Uterus (tissue), 2 donors: ENCODE results near the gene SNTG2.

Source experiments
- POLR2A ChIP-seq, 2 donors: fragments of 450-650 bp; IDR thresholded peaks; one replicate each; pipeline ENCODE4 v1.6.1; 2016; ENCODE audit warnings: antibody characterized with exemption in 2 of 2, mild to moderate bottlenecking in 1 of 2, moderate library complexity in 1 of 2
- TF ChIP-seq, protein P1 (sequence below), 4 experiments: fragments of 200-600 bp in 2 of 4; fragments of 450-650 bp in 2 of 4; sonication (generic) in 2 of 4; IDR thresholded peaks; one replicate each; pipeline ENCODE4 v1.5.1; 2016 to 2019; ENCODE audit warnings: antibody characterized with exemption in 4 of 4, mild to moderate bottlenecking in 2 of 4, moderate library complexity in 1 of 4

GRCh38 chr2:980176-980575 is 29.5 kb downstream of the SNTG2 start:
- TF ChIP-seq POLR2A (IDR thresholded peaks at IDR 0.05), result no peak
- TF ChIP-seq, protein P1, sequence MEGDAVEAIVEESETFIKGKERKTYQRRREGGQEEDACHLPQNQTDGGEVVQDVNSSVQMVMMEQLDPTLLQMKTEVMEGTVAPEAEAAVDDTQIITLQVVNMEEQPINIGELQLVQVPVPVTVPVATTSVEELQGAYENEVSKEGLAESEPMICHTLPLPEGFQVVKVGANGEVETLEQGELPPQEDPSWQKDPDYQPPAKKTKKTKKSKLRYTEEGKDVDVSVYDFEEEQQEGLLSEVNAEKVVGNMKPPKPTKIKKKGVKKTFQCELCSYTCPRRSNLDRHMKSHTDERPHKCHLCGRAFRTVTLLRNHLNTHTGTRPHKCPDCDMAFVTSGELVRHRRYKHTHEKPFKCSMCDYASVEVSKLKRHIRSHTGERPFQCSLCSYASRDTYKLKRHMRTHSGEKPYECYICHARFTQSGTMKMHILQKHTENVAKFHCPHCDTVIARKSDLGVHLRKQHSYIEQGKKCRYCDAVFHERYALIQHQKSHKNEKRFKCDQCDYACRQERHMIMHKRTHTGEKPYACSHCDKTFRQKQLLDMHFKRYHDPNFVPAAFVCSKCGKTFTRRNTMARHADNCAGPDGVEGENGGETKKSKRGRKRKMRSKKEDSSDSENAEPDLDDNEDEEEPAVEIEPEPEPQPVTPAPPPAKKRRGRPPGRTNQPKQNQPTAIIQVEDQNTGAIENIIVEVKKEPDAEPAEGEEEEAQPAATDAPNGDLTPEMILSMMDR (IDR thresholded peaks at IDR 0.05), result no peak
